ENCODE data around the gene ADAMTS15. TPM values are rescaled to one million over a fixed set of nuclear protein-coding genes. Genes with fewer than 3 reads are reported as not detected.

ADAMTS15 gene
- total RNA-seq, 2 experiments from 2014 or later: 0.04 to 0.05 TPM

- H3K27me3 Mint-ChIP-seq: no peaks in the 10 kb centered on the region
- no peak overlapping the region for H3K27ac Mint-ChIP-seq
- POLR2A ChIA-PET: no interaction called here
- H3K9me3 Mint-ChIP-seq: no peaks in the 10 kb centered on the region
- H3K4me3 Mint-ChIP-seq: no peak overlapping the region
- H3K36me3 Mint-ChIP-seq (ENCODE audit: low read depth): no peaks in the 10 kb centered on the region
- no peak for DNase-seq
- no peaks in the 10 kb centered on the region for H3K4me1 Mint-ChIP-seq
- CTCF ChIA-PET: interaction anchor here (0.6 kb wide), 1 partner anchor 49 kb away, joined by 5 read pairs; no protein-coding TSS in a partner anchor
Measured at GRCh38 chr11:130473056-130473794, 24.8 kb downstream of the ADAMTS15 start.

- no peak overlapping the region for H3K27ac Mint-ChIP-seq
- H3K4me3 Mint-ChIP-seq: no peak overlapping the region
- no peak for DNase-seq
Measured at GRCh38 chr11:130473795-130474377, 25.4 kb downstream of the ADAMTS15 start.

GRCh38 chr11:130474637-130475400 lies 26.4 kb downstream of the ADAMTS15 start:
- Mint-ChIP-seq H3K9me3 (no peaks in the 10 kb centered on the region), H3K27me3 (no peaks in the 10 kb centered on the region), H3K4me3 (no peak overlapping the region), H3K27ac (no peak overlapping the region), H3K4me1 (no peaks in the 10 kb centered on the region), H3K36me3 (ENCODE audit: low read depth) (no peaks in the 10 kb centered on the region)
- CTCF ChIA-PET: no interaction called here
- POLR2A ChIA-PET: no interaction called here
- DNase-seq: no peak

More at GRCh38 chr11:130473795-130474377, 25.4 kb downstream of the ADAMTS15 start:
- Mint-ChIP-seq H3K36me3 (ENCODE audit: low read depth) (no peaks in the 10 kb centered on the region), H3K27me3 (no peaks in the 10 kb centered on the region), H3K4me1 (no peaks in the 10 kb centered on the region), H3K9me3 (no peaks in the 10 kb centered on the region)
- CTCF ChIA-PET: no interaction called here
- POLR2A ChIA-PET: no interaction called here

- Mint-ChIP-seq H3K4me3 (no peak overlapping the region), H3K4me1 (no peaks in the 10 kb centered on the region), H3K9me3 (no peaks in the 10 kb centered on the region), H3K27me3 (no peaks in the 10 kb centered on the region), H3K36me3 (ENCODE audit: low read depth) (no peaks in the 10 kb centered on the region), H3K27ac (no peak overlapping the region)
- POLR2A ChIA-PET: no interaction called here
- CTCF ChIA-PET: no interaction called here
- no peak for DNase-seq
Measured at GRCh38 chr11:130475426-130476053, 27.1 kb downstream of the ADAMTS15 start.

- CTCF ChIA-PET: no interaction called here
Measured at GRCh38 chr11:130476200-130476921, 27.9 kb downstream of the ADAMTS15 start.

GRCh38 chr11:130476922-130477491 lies 28.6 kb downstream of the ADAMTS15 start:
- no peaks in the 10 kb centered on the region for H3K27me3 Mint-ChIP-seq
- H3K9me3 Mint-ChIP-seq: no peaks in the 10 kb centered on the region
- POLR2A ChIA-PET: no interaction called here
- DNase-seq: no peak
- CTCF ChIA-PET: no interaction called here
- no peaks in the 10 kb centered on the region for H3K4me1 Mint-ChIP-seq
- H3K36me3 Mint-ChIP-seq (ENCODE audit: low read depth): no peaks in the 10 kb centered on the region
- no peak overlapping the region for H3K27ac Mint-ChIP-seq
- no peak overlapping the region for H3K4me3 Mint-ChIP-seq

More at GRCh38 chr11:130476200-130476921, 27.9 kb downstream of the ADAMTS15 start:
- H3K4me3 Mint-ChIP-seq: no peak overlapping the region
- no peaks in the 10 kb centered on the region for H3K36me3 Mint-ChIP-seq (ENCODE audit: low read depth)
- POLR2A ChIA-PET: no interaction called here
- no peaks in the 10 kb centered on the region for H3K4me1 Mint-ChIP-seq
- no peak for DNase-seq
- no peak overlapping the region for H3K27ac Mint-ChIP-seq
- H3K9me3 Mint-ChIP-seq: no peaks in the 10 kb centered on the region
- no peaks in the 10 kb centered on the region for H3K27me3 Mint-ChIP-seq

GRCh38 chr11:130477586-130478203 lies 29.2 kb downstream of the ADAMTS15 start:
- Mint-ChIP-seq H3K4me3 (no peak overlapping the region), H3K27ac (no peak overlapping the region), H3K4me1 (no peaks in the 10 kb centered on the region), H3K9me3 (no peaks in the 10 kb centered on the region), H3K27me3 (no peaks in the 10 kb centered on the region), H3K36me3 (ENCODE audit: low read depth) (no peaks in the 10 kb centered on the region)
- ChIA-PET CTCF (no interaction called here), POLR2A (no interaction called here)
- DNase-seq: no peak

GRCh38 chr11:130478204-130478701 lies 29.8 kb downstream of the ADAMTS15 start:
- Mint-ChIP-seq H3K36me3 (ENCODE audit: low read depth) (no peaks in the 10 kb centered on the region), H3K9me3 (no peaks in the 10 kb centered on the region), H3K27ac (no peak overlapping the region), H3K4me1 (no peaks in the 10 kb centered on the region), H3K27me3 (peaks cover 2% of the 10 kb centered on the region), H3K4me3 (no peak overlapping the region)
- no peak for DNase-seq
- CTCF ChIA-PET: no interaction called here
- POLR2A ChIA-PET: no interaction called here

- peaks cover 3% of the 10 kb centered on the region for H3K27me3 Mint-ChIP-seq
- H3K4me1 Mint-ChIP-seq: no peaks in the 10 kb centered on the region
- H3K27ac Mint-ChIP-seq: no peak overlapping the region
- no peaks in the 10 kb centered on the region for H3K9me3 Mint-ChIP-seq
- POLR2A ChIA-PET: no interaction called here
- no peaks in the 10 kb centered on the region for H3K36me3 Mint-ChIP-seq (ENCODE audit: low read depth)
- no peak overlapping the region for H3K4me3 Mint-ChIP-seq
- no peak for DNase-seq
- CTCF ChIA-PET: no interaction called here
Measured at GRCh38 chr11:130478881-130479280, 30.4 kb downstream of the ADAMTS15 start.

- Mint-ChIP-seq H3K9me3 (no peaks in the 10 kb centered on the region), H3K27ac (no peak overlapping the region), H3K36me3 (ENCODE audit: low read depth) (no peaks in the 10 kb centered on the region), H3K27me3 (peaks cover 6% of the 10 kb centered on the region), H3K4me1 (no peaks in the 10 kb centered on the region), H3K4me3 (no peak overlapping the region)
- POLR2A ChIA-PET: no interaction called here
- no peak for DNase-seq
- CTCF ChIA-PET: no interaction called here
Measured at GRCh38 chr11:130480186-130480585, 31.7 kb downstream of the ADAMTS15 start.

GRCh38 chr11:130480711-130481140 lies 32.3 kb downstream of the ADAMTS15 start:
- no peaks in the 10 kb centered on the region for H3K4me1 Mint-ChIP-seq
- DNase-seq: no peak
- no peak overlapping the region for H3K27ac Mint-ChIP-seq
- CTCF ChIA-PET: no interaction called here
- H3K9me3 Mint-ChIP-seq: no peaks in the 10 kb centered on the region
- peaks cover 7% of the 10 kb centered on the region for H3K27me3 Mint-ChIP-seq
- H3K4me3 Mint-ChIP-seq: no peak overlapping the region
- no peaks in the 10 kb centered on the region for H3K36me3 Mint-ChIP-seq (ENCODE audit: low read depth)
- POLR2A ChIA-PET: no interaction called here

GRCh38 chr11:130483124-130483523 lies 34.7 kb downstream of the ADAMTS15 start:
- ChIA-PET CTCF (no interaction called here), POLR2A (no interaction called here)
- Mint-ChIP-seq H3K4me1 (peaks cover 2% of the 10 kb centered on the region), H3K9me3 (no peaks in the 10 kb centered on the region), H3K27ac (no peak overlapping the region), H3K4me3 (no peak overlapping the region), H3K36me3 (ENCODE audit: low read depth) (no peaks in the 10 kb centered on the region), H3K27me3 (peaks cover 7% of the 10 kb centered on the region)
- DNase-seq: no peak

Measured in activated CD4-positive, alpha-beta T cell treated with anti-CD3 and anti-CD28 coated beads, Interleukin-2, amount 10 ng/mL, durations not matched to agents 7 days and 5 days (primary cell).